GM19467 (cell line): Measurements from ENCODE around the gene KCTD12.
"Not testable (repeated sequence)": the region's sequence is repeated elsewhere in the genome, so short reads cannot be mapped to it uniquely, and the experiment has no call there.

Experiments
- ATAC-seq: cut with Tn5 transposase; IDR thresholded peaks from one replicate; pipeline ENCODE4 v1.9.1; 2021; ENCODE audit warnings: mild to moderate bottlenecking, moderate library complexity; ENCODE audit not compliant: unreplicated experiment

KCTD12 gene

GRCh38 chr13:76886292-76887075 is at the start of gene KCTD12:
Gene KCTD12, minus strand, starts transcription at chr13:76886405. Its CDS starts 257 bp downstream, at chr13:76886148.
- peak; percentile 61 for ATAC-seq

GRCh38 chr13:76934671-76935070 is 48.5 kb upstream of the KCTD12 start:
- no peak for ATAC-seq

GRCh38 chr13:76932076-76932475 is 45.9 kb upstream of the KCTD12 start:
- ATAC-seq = no peak

GRCh38 chr13:76929851-76930374 is 43.7 kb upstream of the KCTD12 start:
- no peak for ATAC-seq

- ATAC-seq = no peak
Measured at GRCh38 chr13:76929320-76929719, 43.1 kb upstream of the KCTD12 start.

- ATAC-seq = no peak
Measured at GRCh38 chr13:76928456-76928855, 42.3 kb upstream of the KCTD12 start.

GRCh38 chr13:76927955-76928354 is 41.8 kb upstream of the KCTD12 start:
- ATAC-seq = no peak

- no peak for ATAC-seq
Measured at GRCh38 chr13:76925115-76925514, 38.9 kb upstream of the KCTD12 start.

GRCh38 chr13:76921516-76921915 is 35.3 kb upstream of the KCTD12 start:
- no peak for ATAC-seq

GRCh38 chr13:76917755-76918481 is 31.7 kb upstream of the KCTD12 start:
- not testable (repeated sequence) for ATAC-seq

GRCh38 chr13:76917095-76917494 is 30.9 kb upstream of the KCTD12 start:
- no peak for ATAC-seq

- no peak for ATAC-seq
Measured at GRCh38 chr13:76913898-76914297, 27.7 kb upstream of the KCTD12 start.

- no peak for ATAC-seq
Measured at GRCh38 chr13:76912476-76912875, 26.3 kb upstream of the KCTD12 start.

GRCh38 chr13:76904507-76904906 is 18.3 kb upstream of the KCTD12 start:
- ATAC-seq = no peak

- ATAC-seq = peak; percentile 92
Measured at GRCh38 chr13:76903544-76904162, 17.4 kb upstream of the KCTD12 start.

- not testable (repeated sequence) for ATAC-seq
Measured at GRCh38 chr13:76899066-76899465, 12.9 kb upstream of the KCTD12 start.

- ATAC-seq = not testable (repeated sequence)
Measured at GRCh38 chr13:76897171-76897570, 11.0 kb upstream of the KCTD12 start.

- ATAC-seq = peak; percentile 53
Measured at GRCh38 chr13:76894401-76895110, 8.4 kb upstream of the KCTD12 start.

GRCh38 chr13:76892488-76892887 is 6.3 kb upstream of the KCTD12 start:
- peak; percentile 49 for ATAC-seq

- ATAC-seq = no peak
Measured at GRCh38 chr13:76890021-76890420, 3.8 kb upstream of the KCTD12 start.

GRCh38 chr13:76889254-76889653 is 3.0 kb upstream of the KCTD12 start:
- ATAC-seq = no peak
